ENCODE measurements around the gene WSB1. TPM values are rescaled to one million over a fixed set of nuclear protein-coding genes. Genes with fewer than 3 reads are reported as not detected.

The WSB1 gene
- total RNA-seq, 2 experiments from 2014 or later: 145 to 190 TPM

DNA sequence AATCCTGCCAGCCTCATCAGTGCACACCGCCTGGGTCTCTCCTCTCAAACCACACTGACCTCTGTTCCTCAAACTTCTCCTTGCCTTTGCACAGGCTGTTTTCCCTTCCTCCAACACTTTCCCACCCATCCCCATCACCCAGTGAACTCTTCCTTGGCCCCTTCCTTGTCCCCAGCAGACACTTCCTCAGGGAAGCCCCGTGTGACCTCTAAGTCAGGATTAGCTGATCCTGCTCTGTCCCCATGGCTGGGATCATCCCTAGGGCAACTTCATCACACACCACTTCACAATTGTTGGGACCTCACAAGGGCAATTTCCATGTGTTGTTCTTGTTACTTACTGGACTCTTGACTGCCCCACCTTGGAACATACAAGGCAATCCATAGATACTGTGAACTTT lies 67.8 kb downstream of the WSB1 start:
- no peaks in the 10 kb centered on the region for H3K9me3 Mint-ChIP-seq (ENCODE audit: low read depth)
- H3K4me3 Mint-ChIP-seq: no peak overlapping the region
- ATAC-seq (no peak), DNase-seq (no peak)
- H3K27ac Mint-ChIP-seq: no peak overlapping the region
- intact Hi-C loops (cut with DNase I, micrococcal nuclease): no loop called here
- H3K36me3 Mint-ChIP-seq (ENCODE audit: low read depth): no peaks in the 10 kb centered on the region
- peaks cover 5% of the 10 kb centered on the region for H3K4me1 Mint-ChIP-seq
- no peaks in the 10 kb centered on the region for H3K27me3 Mint-ChIP-seq
- CTCF ChIA-PET: interaction anchor here (0.8 to 1.6 kb wide), 5 partner anchors 217 to 396 kb away, joined by 3 to 4 read pairs (median 3); no protein-coding TSS in a partner anchor
- POLR2A ChIA-PET: no interaction called here

DNA sequence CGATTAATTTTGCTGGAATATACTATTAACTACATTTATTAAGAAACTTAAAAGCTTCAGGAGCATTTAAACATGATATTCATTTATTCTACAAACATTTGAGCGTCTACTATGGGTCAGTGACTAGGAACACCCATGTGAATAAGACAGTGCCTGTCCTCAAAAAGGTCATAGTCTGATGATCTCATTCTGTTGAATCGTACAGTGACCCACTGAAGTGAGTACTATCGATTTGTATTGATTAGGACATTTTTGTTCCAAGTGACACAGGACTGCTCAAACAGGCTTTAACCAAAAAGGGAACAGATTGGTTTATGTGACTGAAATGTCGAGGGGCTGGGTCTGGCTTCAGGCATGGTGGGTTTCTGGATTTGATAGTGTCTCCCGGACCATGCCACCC lies 68.6 kb downstream of the WSB1 start:
- intact Hi-C loops (cut with DNase I, micrococcal nuclease): no loop called here
- Mint-ChIP-seq H3K4me1 (peaks cover 5% of the 10 kb centered on the region), H3K4me3 (no peak overlapping the region), H3K9me3 (ENCODE audit: low read depth) (no peaks in the 10 kb centered on the region), H3K36me3 (ENCODE audit: low read depth) (no peaks in the 10 kb centered on the region), H3K27ac (no peak overlapping the region), H3K27me3 (no peaks in the 10 kb centered on the region)
- ChIA-PET POLR2A (no interaction called here), CTCF (interaction anchor here (0.8 to 1.6 kb wide), 4 partner anchors 216 to 395 kb away, joined by 3 read pairs; no protein-coding TSS in a partner anchor)
- DNase-seq: no peak
- no peak for ATAC-seq

DNA sequence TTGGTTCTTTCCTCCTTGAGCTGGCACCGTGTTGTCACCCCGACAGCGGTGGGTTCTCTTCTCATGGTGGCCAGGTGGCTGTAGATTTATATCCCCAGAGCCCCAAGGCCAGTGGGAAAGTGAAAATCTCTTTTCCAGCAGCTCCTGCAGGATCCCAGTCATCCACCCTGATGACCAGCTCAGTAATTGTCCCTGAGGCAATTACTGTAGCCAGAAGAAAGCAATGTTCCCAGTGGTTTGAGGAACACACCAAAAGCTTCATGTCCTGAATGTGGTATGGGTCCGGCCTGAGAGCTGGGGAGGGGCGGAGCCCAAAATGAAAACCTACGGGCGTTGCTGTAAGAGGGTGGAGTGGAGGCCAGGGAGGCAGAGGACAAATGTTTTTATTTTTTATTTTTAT lies 69.0 kb downstream of the WSB1 start:
- no peaks in the 10 kb centered on the region for H3K9me3 Mint-ChIP-seq (ENCODE audit: low read depth)
- H3K4me1 Mint-ChIP-seq: peaks cover 5% of the 10 kb centered on the region
- DNase-seq (no peak), ATAC-seq (no peak)
- intact Hi-C loops (cut with DNase I, micrococcal nuclease): no loop called here
- H3K27ac Mint-ChIP-seq: no peak overlapping the region
- H3K36me3 Mint-ChIP-seq (ENCODE audit: low read depth): no peaks in the 10 kb centered on the region
- ChIA-PET POLR2A (no interaction called here), CTCF (interaction anchor here (0.7 to 1.6 kb wide), 3 partner anchors 103 to 238 kb away, joined by 3 to 4 read pairs (median 3); no protein-coding TSS in a partner anchor)
- no peaks in the 10 kb centered on the region for H3K27me3 Mint-ChIP-seq
- no peak overlapping the region for H3K4me3 Mint-ChIP-seq

DNA sequence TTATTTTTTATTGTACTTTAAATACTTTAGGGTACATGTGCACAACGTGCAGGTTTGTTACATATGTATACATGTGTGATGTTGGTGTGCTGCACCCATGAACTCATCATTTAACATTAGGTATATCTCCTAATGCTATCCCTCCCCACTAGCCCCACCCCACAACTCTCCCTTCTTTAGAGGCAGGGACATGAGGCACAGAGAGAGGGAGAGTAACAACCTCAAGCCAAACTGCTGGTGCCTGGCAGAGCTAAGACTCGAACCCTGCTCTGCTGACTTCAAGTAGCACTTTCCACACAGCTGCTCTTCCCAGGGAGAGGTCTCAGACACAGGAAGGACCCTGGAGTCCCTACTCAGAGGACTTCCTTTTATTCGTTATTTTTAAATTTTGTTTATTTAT lies 69.4 kb downstream of the WSB1 start:
- Mint-ChIP-seq H3K27ac (no peak overlapping the region), H3K4me1 (peaks cover 5% of the 10 kb centered on the region), H3K9me3 (ENCODE audit: low read depth) (no peaks in the 10 kb centered on the region), H3K4me3 (no peak overlapping the region), H3K36me3 (ENCODE audit: low read depth) (no peaks in the 10 kb centered on the region), H3K27me3 (no peaks in the 10 kb centered on the region)
- DNase-seq: no peak
- intact Hi-C loops (cut with DNase I, micrococcal nuclease): no loop called here
- POLR2A ChIA-PET: no interaction called here
- CTCF ChIA-PET: interaction anchor here (0.7 to 1.6 kb wide), 2 partner anchors 103 to 238 kb away, joined by 3 to 4 read pairs; no protein-coding TSS in a partner anchor
- no peak for ATAC-seq

Small RNAs within 50 kb of the gene (microRNA-seq; reads per million reads assigned to microRNA genes)
- gene MIR4522 (ENCODE audit: borderline replicate concordance): not detected

Other genes with a start within 250 kb of the WSB1 start
- 100 to 1,000 TPM in 1 of 2 experiments, 10 to 100 TPM in 1; 96.6 to 113 TPM for gene KSR1, start 162.3 kb downstream of the WSB1 start, total RNA-seq